ENCODE measurements around the gene ZDHHC1.

ZDHHC1 gene

GRCh38 chr16:67451061-67451703 is 34.9 kb upstream of the ZDHHC1 start:
- Histone ChIP-seq H3K9me3 (no peaks in the 10 kb centered on the region), H3K27me3 (no peaks in the 10 kb centered on the region), H3K4me1 (no peaks in the 10 kb centered on the region), H3K4me3 (ENCODE audit: low read depth, low read length) (no peak overlapping the region), H3K36me3 (peaks cover 14% of the 10 kb centered on the region; the same call in 1 of the 2 replicates)
- DNase-seq = no peak
- TF ChIP-seq CTCF (IDR thresholded peaks at IDR 0.05; ENCODE audit: low read depth, low read length) = no peak

GRCh38 chr16:67449739-67450138 is 33.5 kb upstream of the ZDHHC1 start:
- Histone ChIP-seq H3K4me3 (ENCODE audit: low read depth, low read length) (no peak overlapping the region), H3K4me1 (no peaks in the 10 kb centered on the region), H3K36me3 (peaks cover 14% of the 10 kb centered on the region; the same call in 1 of the 2 replicates), H3K9me3 (no peaks in the 10 kb centered on the region), H3K27me3 (no peaks in the 10 kb centered on the region)
- TF ChIP-seq CTCF (IDR thresholded peaks at IDR 0.05; ENCODE audit: low read depth, low read length) = no peak
- no peak for DNase-seq

GRCh38 chr16:67449336-67449735 is 33.1 kb upstream of the ZDHHC1 start:
- no peaks in the 10 kb centered on the region for H3K9me3 ChIP-seq
- no peak overlapping the region for H3K4me3 ChIP-seq (ENCODE audit: low read depth, low read length)
- peaks cover 14% of the 10 kb centered on the region; the same call in 1 of the 2 replicates for H3K36me3 ChIP-seq
- DNase-seq = peak; percentile 43
- no peaks in the 10 kb centered on the region for H3K4me1 ChIP-seq
- no peak for TF ChIP-seq CTCF (IDR thresholded peaks at IDR 0.05; ENCODE audit: low read depth, low read length)
- H3K27me3 ChIP-seq = no peaks in the 10 kb centered on the region

GRCh38 chr16:67448580-67448979 is 32.3 kb upstream of the ZDHHC1 start:
- no peak for TF ChIP-seq CTCF (IDR thresholded peaks at IDR 0.05; ENCODE audit: low read depth, low read length)
- Histone ChIP-seq H3K4me1 (peaks cover 2% of the 10 kb centered on the region; the same call in 1 of the 2 replicates), H3K36me3 (peaks cover 14% of the 10 kb centered on the region; the same call in 1 of the 2 replicates)

GRCh38 chr16:67447508-67448076 is 31.3 kb upstream of the ZDHHC1 start:
- peaks cover 10% of the 10 kb centered on the region for H3K4me1 ChIP-seq
- H3K36me3 ChIP-seq = peaks cover 8% of the 10 kb centered on the region; the same call in 1 of the 2 replicates
- no peaks in the 10 kb centered on the region for H3K9me3 ChIP-seq
- peak; percentile 60 for DNase-seq
- TF ChIP-seq CTCF (IDR thresholded peaks at IDR 0.05; ENCODE audit: low read depth, low read length) = peak; percentile 69
- H3K27me3 ChIP-seq = no peaks in the 10 kb centered on the region
- no peak overlapping the region for H3K4me3 ChIP-seq (ENCODE audit: low read depth, low read length)

More at GRCh38 chr16:67448580-67448979, 32.3 kb upstream of the ZDHHC1 start:
- Histone ChIP-seq H3K4me3 (ENCODE audit: low read depth, low read length) (no peak overlapping the region), H3K9me3 (no peaks in the 10 kb centered on the region), H3K27me3 (no peaks in the 10 kb centered on the region)
- DNase-seq = no peak

GRCh38 chr16:67446968-67447507 is 30.8 kb upstream of the ZDHHC1 start:
- H3K4me3 ChIP-seq (ENCODE audit: low read depth, low read length) = no peak overlapping the region
- no peaks in the 10 kb centered on the region for H3K9me3 ChIP-seq
- DNase-seq = no peak
- H3K36me3 ChIP-seq = peaks cover 8% of the 10 kb centered on the region; the same call in 1 of the 2 replicates
- peaks cover 12% of the 10 kb centered on the region for H3K4me1 ChIP-seq
- no peaks in the 10 kb centered on the region for H3K27me3 ChIP-seq
- no peak for TF ChIP-seq CTCF (IDR thresholded peaks at IDR 0.05; ENCODE audit: low read depth, low read length)
